GM21576 (cell line): ENCODE measurements around the gene ALDH9A1.
"Not testable (repeated sequence)": the region's sequence is repeated elsewhere in the genome, so short reads cannot be mapped to it uniquely, and the experiment has no call there.

Experiments used
- ATAC-seq: cut with Tn5 transposase; IDR thresholded peaks from one replicate; pipeline ENCODE4 v1.9.1; 2021; ENCODE audit warnings: mild to moderate bottlenecking, moderate library complexity; ENCODE audit not compliant: unreplicated experiment

ALDH9A1 gene

GRCh38 chr1:165647517-165647916, 50.8 kb downstream of the ALDH9A1 start:
- no peak for ATAC-seq

GRCh38 chr1:165645654-165646366, 52.6 kb downstream of the ALDH9A1 start:
- ATAC-seq = no peak

GRCh38 chr1:165644064-165644735, 54.2 kb downstream of the ALDH9A1 start:
- no peak for ATAC-seq

GRCh38 chr1:165641231-165641987, 57.0 kb downstream of the ALDH9A1 start:
- no peak for ATAC-seq

GRCh38 chr1:165639821-165640623, 58.3 kb downstream of the ALDH9A1 start:
- no peak for ATAC-seq

- ATAC-seq = not testable (repeated sequence)
Observed at GRCh38 chr1:165638211-165638610, 60.2 kb downstream of the ALDH9A1 start.

- no peak for ATAC-seq
Observed at GRCh38 chr1:165637427-165637826, 60.9 kb downstream of the ALDH9A1 start.

GRCh38 chr1:165635823-165636222, 62.5 kb downstream of the ALDH9A1 start:
- ATAC-seq = no peak

GRCh38 chr1:165635329-165635728, 63.0 kb downstream of the ALDH9A1 start:
- peak; percentile 25 for ATAC-seq

- no peak for ATAC-seq
Observed at GRCh38 chr1:165634154-165634921, 64.0 kb downstream of the ALDH9A1 start.

GRCh38 chr1:165633614-165634013, 64.7 kb downstream of the ALDH9A1 start:
- ATAC-seq = no peak

GRCh38 chr1:165632491-165632890, 65.9 kb downstream of the ALDH9A1 start:
- no peak for ATAC-seq

GRCh38 chr1:165632152-165632469, 66.3 kb downstream of the ALDH9A1 start:
- no peak for ATAC-seq

GRCh38 chr1:165631342-165632151, 66.8 kb downstream of the ALDH9A1 start:
- peak; percentile 27 for ATAC-seq

- peak; percentile 79 for ATAC-seq
Observed at GRCh38 chr1:165630629-165631341, 67.6 kb downstream of the ALDH9A1 start, which contains the start of gene MGST3. TSS of gene MGST3 (plus strand) at chr1:165631234. CDS start at chr1:165649848, 18,614 bp downstream.

- no peak for ATAC-seq
Observed at GRCh38 chr1:165629848-165630628, 68.3 kb downstream of the ALDH9A1 start.

- no peak for ATAC-seq
Observed at GRCh38 chr1:165629151-165629550, 69.2 kb downstream of the ALDH9A1 start.
